22Rv1 (cell line): Measurements from ENCODE around the gene TLE1.

Experiments
- H3K27ac ChIP-seq: fragments of 450-650 bp; 2 replicates; pipeline ENCODE4 v1.5.1; 2017
- ZFX ChIP-seq: fragments of 450-650 bp; IDR thresholded peaks from 2 replicates; pipeline ENCODE4 v1.6.1; 2017; ENCODE audit warnings: antibody characterized with exemption, borderline replicate concordance
- TF ChIP-seq, protein P1 (sequence below): fragments of 450-650 bp; IDR thresholded peaks from 2 replicates; pipeline ENCODE4 v1.5.1; 2017; ENCODE audit warnings: mild to moderate bottlenecking

Gene TLE1

DNA sequence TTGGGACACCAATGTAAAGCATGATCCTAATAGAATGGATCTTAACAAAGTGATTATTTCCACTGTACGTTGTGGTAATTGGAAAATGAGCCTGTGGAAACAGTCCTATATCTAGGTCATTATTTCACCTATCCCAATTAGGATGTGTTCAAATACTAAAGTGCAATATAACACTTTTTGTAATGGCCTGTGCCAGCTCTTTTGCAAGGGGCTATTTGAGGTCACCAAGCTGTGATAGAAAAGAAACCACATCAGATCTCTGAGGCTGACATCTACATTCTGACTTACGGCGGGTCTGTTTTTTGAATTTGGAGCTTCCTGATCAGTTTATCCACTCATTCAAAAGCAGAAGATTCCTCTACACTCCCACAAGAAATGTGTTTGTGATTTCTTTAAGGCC is 150.0 kb downstream of the TLE1 start:
- TF ChIP-seq, protein P1, sequence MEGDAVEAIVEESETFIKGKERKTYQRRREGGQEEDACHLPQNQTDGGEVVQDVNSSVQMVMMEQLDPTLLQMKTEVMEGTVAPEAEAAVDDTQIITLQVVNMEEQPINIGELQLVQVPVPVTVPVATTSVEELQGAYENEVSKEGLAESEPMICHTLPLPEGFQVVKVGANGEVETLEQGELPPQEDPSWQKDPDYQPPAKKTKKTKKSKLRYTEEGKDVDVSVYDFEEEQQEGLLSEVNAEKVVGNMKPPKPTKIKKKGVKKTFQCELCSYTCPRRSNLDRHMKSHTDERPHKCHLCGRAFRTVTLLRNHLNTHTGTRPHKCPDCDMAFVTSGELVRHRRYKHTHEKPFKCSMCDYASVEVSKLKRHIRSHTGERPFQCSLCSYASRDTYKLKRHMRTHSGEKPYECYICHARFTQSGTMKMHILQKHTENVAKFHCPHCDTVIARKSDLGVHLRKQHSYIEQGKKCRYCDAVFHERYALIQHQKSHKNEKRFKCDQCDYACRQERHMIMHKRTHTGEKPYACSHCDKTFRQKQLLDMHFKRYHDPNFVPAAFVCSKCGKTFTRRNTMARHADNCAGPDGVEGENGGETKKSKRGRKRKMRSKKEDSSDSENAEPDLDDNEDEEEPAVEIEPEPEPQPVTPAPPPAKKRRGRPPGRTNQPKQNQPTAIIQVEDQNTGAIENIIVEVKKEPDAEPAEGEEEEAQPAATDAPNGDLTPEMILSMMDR, result no peak
- no peak for TF ChIP-seq ZFX
- H3K27ac ChIP-seq, result no peak overlapping the region

DNA sequence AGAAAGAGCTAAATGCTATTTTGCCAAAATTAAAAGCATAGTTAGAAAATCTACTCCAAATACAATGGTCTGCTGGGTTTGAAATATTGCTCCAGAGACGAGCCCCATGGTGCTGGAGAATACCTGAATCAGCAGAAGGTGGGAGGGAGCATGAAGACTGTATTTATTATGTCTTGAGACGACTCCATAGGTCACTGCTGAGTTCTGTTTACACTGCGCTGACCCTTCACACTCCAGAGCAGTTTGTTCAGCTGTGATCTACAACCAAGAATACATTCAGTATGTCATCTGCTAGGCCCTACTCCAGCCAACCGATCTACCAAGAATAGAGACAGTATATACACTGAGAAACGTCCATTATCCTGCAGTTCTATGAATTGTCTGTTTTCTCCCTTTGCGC is 150.5 kb downstream of the TLE1 start:
- TF ChIP-seq, protein P1, result no peak
- no peak for TF ChIP-seq ZFX
- no peak overlapping the region for H3K27ac ChIP-seq

DNA sequence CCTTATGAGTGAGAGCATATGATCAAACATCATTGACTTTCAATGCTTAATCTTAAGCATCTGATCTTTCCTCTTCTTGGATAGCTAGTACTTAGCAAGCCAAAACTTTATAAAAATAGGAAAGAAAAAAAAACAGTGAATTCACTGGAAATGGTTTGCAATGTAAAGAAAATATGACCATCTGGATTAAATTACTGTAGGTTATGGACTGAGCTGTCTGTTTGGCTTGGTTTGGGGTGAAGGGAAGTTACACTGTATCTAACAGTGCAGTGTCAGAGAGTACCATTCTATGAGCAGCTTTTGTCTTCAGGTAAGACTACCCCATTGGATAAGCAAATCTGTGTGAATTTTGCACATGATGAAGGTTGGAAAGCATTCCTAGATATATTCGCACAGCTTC is 151.4 kb downstream of the TLE1 start:
- TF ChIP-seq, protein P1, result no peak
- no peak for TF ChIP-seq ZFX
- H3K27ac ChIP-seq, result no peak overlapping the region

DNA sequence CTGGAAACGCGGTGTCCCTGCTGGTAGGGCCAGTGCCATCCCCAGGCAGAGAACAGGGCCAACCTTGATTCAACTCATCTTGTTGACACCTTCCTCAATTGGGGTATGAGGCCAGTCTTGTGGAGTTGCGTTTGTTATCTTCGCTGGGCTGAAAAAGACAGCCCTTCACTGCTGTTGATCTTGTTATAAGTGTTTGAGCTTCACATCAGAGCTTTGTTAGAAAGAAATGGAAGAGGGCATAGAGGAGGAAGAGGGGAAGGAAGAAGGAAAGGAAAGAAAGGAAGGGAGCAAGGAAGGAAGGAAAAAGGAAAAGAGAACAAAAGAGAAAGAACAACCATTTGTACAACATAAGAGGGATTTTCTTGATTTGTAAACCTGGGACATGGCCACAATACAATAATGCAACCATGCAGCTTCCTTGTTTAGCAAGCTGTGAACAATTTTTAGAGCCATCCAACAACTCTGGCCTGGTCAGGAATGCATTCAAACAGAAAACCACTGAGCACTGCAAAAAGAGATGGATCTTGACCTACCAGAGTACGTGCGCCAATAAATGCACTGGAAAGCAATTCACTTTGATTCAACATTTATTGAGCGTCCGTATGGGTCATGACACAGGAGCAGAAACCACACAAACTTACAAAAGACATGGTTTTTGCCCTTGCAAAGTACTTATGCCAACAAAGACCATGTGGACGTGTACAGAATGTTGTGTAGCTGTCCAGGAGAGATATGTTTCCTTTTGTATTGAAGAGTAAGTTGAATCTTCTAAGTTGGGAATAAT is 152.9 kb downstream of the TLE1 start:
- no peak overlapping the region for H3K27ac ChIP-seq
- TF ChIP-seq, protein P1, result no peak
- TF ChIP-seq ZFX, result no peak

DNA sequence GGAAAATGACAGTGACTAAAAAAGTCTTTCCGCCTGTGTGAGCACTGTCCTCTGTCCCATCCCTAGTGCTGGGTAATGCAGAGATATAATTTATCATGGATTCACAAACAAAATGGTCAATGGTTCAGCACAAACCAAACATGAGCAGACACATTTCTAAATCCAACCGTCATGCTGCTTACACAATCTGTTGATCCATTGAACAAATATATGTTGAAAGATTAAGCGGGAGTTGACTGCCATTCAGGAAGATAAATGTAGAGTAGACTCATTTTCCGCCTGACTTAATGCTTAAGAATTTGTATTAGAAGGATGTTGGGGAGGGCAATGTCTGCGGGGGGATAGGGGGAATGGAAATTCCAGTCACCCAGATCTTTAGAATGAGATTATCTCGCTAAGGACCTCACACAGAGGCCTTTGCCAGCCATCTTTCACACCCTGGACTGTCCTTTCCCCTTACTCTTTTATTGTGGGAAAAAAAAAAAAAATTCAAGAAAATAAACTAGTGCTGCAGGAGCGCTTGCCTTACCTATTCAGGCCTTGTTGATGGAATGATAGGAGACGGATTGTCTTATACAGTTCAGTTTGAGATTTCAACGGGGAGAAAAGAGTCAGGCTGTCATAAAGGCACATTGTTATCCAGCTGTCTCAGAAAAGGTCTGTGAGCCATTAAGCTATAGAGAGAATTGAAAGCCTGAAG is 153.7 kb downstream of the TLE1 start:
- TF ChIP-seq ZFX, result no peak
- TF ChIP-seq, protein P1, result no peak

DNA sequence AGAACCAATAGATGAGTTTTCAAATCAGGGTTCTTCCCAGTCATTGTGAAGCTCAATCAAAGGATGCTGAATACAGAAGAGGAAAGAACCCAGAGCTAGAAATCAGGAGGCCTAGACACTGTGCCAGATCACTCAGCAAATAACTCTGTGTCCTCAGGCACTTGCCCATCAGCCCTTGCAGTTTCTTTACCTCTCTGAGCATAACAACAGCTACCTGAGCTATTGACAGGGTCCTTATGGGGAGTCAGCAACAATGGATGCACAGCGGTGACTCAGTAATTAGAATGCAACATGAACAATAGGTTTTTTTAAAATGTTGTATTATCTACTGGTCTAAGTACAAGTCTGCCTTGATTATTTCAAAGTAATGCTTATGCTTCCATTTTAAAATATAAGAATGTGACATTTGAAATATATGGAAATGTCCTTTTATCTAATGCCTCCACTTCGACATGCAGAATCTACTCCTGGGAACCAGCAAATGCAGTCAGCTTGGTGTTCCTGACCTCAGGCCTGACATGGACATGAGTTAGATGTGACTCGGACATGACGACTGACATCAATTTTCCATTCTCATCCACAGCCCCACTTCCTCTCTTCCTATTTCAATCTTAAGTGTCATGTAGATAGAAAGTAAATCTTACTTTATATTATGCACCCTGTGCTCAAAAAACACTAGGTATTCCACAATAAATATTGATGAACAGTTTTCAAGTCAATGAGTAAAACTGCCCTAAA is 155.0 kb downstream of the TLE1 start:
- no peak overlapping the region for H3K27ac ChIP-seq
- TF ChIP-seq, protein P1, result no peak
- TF ChIP-seq ZFX, result no peak

More for the DNA sequence above, 153.7 kb downstream of the TLE1 start:
- no peak overlapping the region for H3K27ac ChIP-seq
